RWPE2 (cell line): Measurements from ENCODE around the gene CDH20.
A peak's percentile ranks its signal among the peaks of the same experiment; 100 is the strongest.

Experiments
- ATAC-seq: fragments of 200-7000 bp; cut with Tn5 transposase; 3 replicates; pipeline ENCODE4 v1.9.1; 2021; ENCODE audit warnings: low read depth
- DNase-seq: peaks from one replicate; pipeline ENCODE4 v3.0.0-alpha.2; 2020; ENCODE audit warnings: low spot score
- H3K27ac ChIP-seq: fragments of 450-650 bp; 2 replicates; pipeline ENCODE4 v1.5.1; 2017; ENCODE audit warnings: mild to moderate bottlenecking; ENCODE audit not compliant: poor library complexity, severe bottlenecking
- H3K27me3 ChIP-seq: fragments of 250-450 bp; sonication (Bioruptor Pico); 2 replicates; pipeline ENCODE4 v1.5.1; 2021; ENCODE audit warnings: mild to moderate bottlenecking, moderate library complexity; ENCODE audit not compliant: insufficient read depth, poor library complexity, severe bottlenecking
- H3K36me3 ChIP-seq: fragments of 250-450 bp; sonication (Bioruptor Pico); 2 replicates; pipeline ENCODE4 v1.5.1; 2020; ENCODE audit warnings: low read depth, mild to moderate bottlenecking, moderate library complexity
- H3K4me1 ChIP-seq: fragments of 250-450 bp; sonication (Bioruptor Pico); 2 replicates; pipeline ENCODE4 v1.5.1; 2021; ENCODE audit warnings: mild to moderate bottlenecking, moderate library complexity; ENCODE audit not compliant: insufficient read depth, poor library complexity, severe bottlenecking
- H3K4me3 ChIP-seq: fragments of 250-450 bp; sonication (Bioruptor Pico); 2 replicates; pipeline ENCODE4 v1.5.1; 2021; ENCODE audit warnings: mild to moderate bottlenecking, moderate library complexity; ENCODE audit not compliant: severe bottlenecking
- H3K9me3 ChIP-seq: fragments of 250-450 bp; sonication (Bioruptor Pico); 2 replicates; pipeline ENCODE4 v1.5.1; 2021; ENCODE audit warnings: mild to moderate bottlenecking, moderate library complexity; ENCODE audit not compliant: severe bottlenecking
- TF ChIP-seq, protein P1 (sequence below): fragments of 450-650 bp; IDR thresholded peaks from one replicate; pipeline ENCODE4 v1.5.1; 2017; ENCODE audit warnings: mild to moderate bottlenecking, moderate library complexity; ENCODE audit not compliant: poor library complexity, severe bottlenecking

CDH20 gene

DNA sequence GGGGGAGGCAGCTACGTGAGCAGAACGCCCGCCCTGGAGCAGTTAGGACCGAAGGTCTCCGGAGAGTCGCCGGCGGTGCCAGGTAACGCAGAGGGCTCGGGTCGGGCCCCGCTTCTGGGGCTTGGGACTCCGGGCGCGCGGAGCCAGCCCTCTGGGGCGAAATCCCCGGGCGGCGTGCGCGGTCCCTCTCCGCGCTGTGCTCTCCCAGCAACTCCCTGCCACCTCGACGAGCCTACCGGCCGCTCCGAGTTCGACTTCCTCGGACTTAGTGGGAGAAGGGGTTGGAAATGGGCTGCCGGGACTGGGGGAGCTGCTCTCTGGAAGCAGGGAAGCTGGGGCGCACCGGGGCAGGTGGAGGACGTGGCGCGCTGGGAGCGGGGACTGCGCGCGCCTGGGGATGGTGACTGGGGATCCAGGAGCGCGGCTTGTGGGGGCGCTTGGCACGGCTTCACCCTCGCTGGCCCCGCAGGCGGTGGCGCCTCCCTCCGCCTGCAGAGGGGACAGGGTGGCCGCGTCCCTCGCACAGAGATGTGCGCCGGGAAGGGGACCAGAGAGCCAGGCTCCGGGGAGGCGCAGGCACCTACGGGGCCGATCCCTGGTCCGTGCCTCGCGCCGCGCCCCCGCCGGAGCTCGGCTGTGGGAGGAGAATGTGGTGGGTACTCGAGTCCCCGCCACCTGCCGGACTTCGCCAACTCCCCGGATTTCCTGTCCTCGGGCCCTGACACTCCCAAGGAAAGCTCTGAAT lies 688 bp downstream of the CDH20 start:
- TF ChIP-seq, protein P1, sequence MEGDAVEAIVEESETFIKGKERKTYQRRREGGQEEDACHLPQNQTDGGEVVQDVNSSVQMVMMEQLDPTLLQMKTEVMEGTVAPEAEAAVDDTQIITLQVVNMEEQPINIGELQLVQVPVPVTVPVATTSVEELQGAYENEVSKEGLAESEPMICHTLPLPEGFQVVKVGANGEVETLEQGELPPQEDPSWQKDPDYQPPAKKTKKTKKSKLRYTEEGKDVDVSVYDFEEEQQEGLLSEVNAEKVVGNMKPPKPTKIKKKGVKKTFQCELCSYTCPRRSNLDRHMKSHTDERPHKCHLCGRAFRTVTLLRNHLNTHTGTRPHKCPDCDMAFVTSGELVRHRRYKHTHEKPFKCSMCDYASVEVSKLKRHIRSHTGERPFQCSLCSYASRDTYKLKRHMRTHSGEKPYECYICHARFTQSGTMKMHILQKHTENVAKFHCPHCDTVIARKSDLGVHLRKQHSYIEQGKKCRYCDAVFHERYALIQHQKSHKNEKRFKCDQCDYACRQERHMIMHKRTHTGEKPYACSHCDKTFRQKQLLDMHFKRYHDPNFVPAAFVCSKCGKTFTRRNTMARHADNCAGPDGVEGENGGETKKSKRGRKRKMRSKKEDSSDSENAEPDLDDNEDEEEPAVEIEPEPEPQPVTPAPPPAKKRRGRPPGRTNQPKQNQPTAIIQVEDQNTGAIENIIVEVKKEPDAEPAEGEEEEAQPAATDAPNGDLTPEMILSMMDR: no peak
- peak; percentile 25; the same call in 1 of the 3 replicates for ATAC-seq
- Histone ChIP-seq H3K4me1 (no peaks in the 10 kb centered on the region), H3K27ac (no peak overlapping the region), H3K4me3 (no peak overlapping the region), H3K27me3 (peaks cover 48% of the 10 kb centered on the region), H3K9me3 (no peaks in the 10 kb centered on the region), H3K36me3 (no peaks in the 10 kb centered on the region)
- peak; percentile 52 for DNase-seq

DNA sequence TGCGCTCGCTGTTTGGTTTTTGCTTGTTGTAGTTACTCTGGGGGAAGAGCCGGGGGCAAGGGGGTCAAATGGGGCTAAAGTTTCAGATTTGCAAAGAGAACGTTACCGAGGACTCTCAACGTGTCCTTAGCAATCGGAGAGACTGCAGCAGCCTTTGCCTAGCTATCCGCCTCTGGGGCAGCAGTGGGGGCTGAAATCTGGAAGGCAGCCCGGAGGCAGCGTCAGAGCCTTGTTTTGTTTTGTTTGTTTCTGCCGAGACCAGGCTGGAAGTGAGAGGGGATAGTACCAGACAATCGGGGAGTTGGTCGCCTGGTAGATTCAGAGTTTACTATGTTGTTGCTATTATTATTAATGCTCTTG lies 1.2 kb downstream of the CDH20 start:
- Histone ChIP-seq H3K27me3 (peaks cover 48% of the 10 kb centered on the region), H3K27ac (no peak overlapping the region), H3K4me1 (no peaks in the 10 kb centered on the region), H3K9me3 (no peaks in the 10 kb centered on the region), H3K36me3 (no peaks in the 10 kb centered on the region), H3K4me3 (no peak overlapping the region)
- no peak for DNase-seq
- no peak for ATAC-seq
- TF ChIP-seq, protein P1: no peak

DNA sequence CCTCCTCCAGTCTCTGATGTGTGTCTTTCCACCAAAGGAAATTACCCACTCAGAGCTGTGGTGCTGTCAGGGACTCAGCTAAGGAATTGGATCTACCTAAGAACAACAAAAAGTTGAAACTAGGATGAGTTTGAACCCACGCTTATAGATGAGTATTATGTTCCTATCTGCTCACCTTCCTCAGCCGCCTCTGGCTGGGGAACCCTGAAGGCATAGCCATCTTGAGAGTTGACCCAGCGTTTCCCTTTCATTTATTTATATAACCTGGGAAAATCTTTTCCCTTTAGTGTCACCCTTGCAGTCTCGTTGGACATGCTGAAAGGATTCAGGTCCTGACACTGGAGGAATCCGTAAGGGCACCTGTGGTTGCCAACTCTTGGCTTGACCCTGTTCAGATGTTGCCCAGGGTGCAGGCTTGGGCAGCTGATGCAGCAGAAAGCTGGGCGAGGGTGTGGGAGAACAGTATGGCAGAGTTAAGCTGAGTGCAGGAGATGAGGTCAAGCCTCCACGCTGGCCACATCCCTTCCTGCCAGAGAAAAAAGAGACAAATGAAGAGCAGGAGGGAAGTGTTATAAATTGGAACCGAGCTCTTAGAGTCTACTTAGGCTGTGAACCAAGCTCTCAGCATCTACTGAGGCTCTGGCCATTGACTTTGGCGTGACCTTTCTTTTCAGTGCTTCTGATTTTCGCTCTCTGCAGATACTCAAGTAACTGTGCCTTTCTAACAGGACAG lies 1.9 kb downstream of the CDH20 start:
- ATAC-seq: no peak
- no peaks in the 10 kb centered on the region for H3K9me3 ChIP-seq

DNA sequence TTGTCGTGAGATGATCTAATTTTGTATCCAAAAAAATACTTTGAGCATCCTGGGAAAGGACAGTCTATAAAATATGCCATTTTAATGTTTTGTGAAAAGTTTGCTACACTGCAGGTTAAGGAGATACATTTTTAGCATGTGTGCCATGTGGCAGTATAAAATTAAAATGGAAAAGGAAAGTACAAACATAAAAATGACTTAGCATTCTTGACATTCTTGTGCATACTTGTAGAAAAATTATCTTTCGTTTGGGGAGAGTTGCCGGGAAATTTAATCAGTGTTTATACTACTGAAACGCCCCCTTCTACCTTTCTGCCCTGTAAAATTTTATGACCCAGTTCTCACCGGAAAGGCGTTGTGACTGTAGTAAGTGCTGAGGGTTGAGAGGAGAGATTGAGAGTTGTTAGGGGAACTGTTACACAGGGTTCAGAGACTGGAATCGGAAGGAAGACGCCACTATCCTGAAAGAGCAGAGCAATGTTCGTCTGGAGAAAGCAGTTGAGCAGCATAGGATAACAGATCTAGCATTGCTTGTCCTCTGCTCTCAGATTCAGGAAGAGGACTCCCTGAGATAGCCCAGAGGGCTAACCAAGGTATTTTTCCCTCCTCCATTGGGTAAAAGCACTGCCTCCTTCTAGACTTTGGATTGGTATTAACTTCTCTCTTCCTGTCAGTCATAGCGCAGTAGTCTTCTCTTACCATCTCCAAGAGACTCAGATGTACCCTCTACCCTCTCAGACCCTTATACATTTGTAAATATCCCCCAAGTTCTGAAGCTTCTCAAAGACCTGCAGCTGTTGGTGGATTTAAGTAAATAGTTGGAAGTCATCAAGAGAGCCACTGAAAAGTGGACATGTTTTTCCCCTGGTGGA lies 2.7 kb downstream of the CDH20 start:
- Histone ChIP-seq H3K4me3 (no peak overlapping the region), H3K27me3 (peaks cover 48% of the 10 kb centered on the region), H3K4me1 (no peaks in the 10 kb centered on the region), H3K9me3 (no peaks in the 10 kb centered on the region), H3K36me3 (no peaks in the 10 kb centered on the region), H3K27ac (no peak overlapping the region)
- TF ChIP-seq, protein P1: no peak
- DNase-seq (no peak), ATAC-seq (no peak)

More for the DNA sequence above, 1.9 kb downstream of the CDH20 start:
- Histone ChIP-seq H3K27me3 (peaks cover 48% of the 10 kb centered on the region), H3K4me3 (no peak overlapping the region), H3K36me3 (no peaks in the 10 kb centered on the region), H3K4me1 (no peaks in the 10 kb centered on the region), H3K27ac (no peak overlapping the region)
- TF ChIP-seq, protein P1: no peak
- DNase-seq: no peak
